ENCODE measurements around the gene LRGUK. TPM values are rescaled to one million over a fixed set of nuclear protein-coding genes. Genes with fewer than 3 reads are reported as not detected.

LRGUK gene
- total RNA-seq, 2 experiments from 2014 or later = 0.09 TPM; not detected in 1

DNA sequence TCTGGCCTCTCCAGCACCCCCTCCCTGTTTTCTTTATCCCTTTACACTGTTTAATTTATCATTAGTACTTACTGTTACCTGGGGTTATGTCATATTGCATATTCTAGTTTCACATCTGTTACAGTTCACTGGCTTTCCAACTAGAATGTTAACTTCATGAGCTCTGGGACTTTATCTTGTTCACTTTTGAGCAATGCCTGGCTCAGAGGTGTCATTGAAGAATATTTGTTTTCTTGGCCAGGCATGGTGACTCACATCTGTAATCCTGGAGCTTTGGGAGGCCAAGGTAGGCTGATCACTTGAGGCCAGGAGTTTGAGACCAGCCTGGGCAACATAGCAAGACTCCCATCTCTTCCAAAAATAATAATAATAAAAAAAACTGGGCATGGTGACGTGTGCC, 40.7 kb downstream of the LRGUK start:
- no peaks in the 10 kb centered on the region for H3K4me1 Mint-ChIP-seq (ENCODE audit: low read depth)
- H3K27me3 Mint-ChIP-seq = no peaks in the 10 kb centered on the region
- POLR2A ChIA-PET = no interaction called here
- H3K27ac Mint-ChIP-seq = no peak overlapping the region
- intact Hi-C loops (cut with micrococcal nuclease) = no loop called here
- TF ChIP-seq, protein P1, sequence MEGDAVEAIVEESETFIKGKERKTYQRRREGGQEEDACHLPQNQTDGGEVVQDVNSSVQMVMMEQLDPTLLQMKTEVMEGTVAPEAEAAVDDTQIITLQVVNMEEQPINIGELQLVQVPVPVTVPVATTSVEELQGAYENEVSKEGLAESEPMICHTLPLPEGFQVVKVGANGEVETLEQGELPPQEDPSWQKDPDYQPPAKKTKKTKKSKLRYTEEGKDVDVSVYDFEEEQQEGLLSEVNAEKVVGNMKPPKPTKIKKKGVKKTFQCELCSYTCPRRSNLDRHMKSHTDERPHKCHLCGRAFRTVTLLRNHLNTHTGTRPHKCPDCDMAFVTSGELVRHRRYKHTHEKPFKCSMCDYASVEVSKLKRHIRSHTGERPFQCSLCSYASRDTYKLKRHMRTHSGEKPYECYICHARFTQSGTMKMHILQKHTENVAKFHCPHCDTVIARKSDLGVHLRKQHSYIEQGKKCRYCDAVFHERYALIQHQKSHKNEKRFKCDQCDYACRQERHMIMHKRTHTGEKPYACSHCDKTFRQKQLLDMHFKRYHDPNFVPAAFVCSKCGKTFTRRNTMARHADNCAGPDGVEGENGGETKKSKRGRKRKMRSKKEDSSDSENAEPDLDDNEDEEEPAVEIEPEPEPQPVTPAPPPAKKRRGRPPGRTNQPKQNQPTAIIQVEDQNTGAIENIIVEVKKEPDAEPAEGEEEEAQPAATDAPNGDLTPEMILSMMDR (IDR thresholded peaks at IDR 0.05) = no peak
- ATAC-seq (no peak), DNase-seq (no peak)
- no peaks in the 10 kb centered on the region for H3K9me3 Mint-ChIP-seq
- CTCF ChIA-PET = no interaction called here
- H3K4me3 Mint-ChIP-seq = no peak overlapping the region
- H3K36me3 Mint-ChIP-seq (ENCODE audit: low read depth) = no peaks in the 10 kb centered on the region

DNA sequence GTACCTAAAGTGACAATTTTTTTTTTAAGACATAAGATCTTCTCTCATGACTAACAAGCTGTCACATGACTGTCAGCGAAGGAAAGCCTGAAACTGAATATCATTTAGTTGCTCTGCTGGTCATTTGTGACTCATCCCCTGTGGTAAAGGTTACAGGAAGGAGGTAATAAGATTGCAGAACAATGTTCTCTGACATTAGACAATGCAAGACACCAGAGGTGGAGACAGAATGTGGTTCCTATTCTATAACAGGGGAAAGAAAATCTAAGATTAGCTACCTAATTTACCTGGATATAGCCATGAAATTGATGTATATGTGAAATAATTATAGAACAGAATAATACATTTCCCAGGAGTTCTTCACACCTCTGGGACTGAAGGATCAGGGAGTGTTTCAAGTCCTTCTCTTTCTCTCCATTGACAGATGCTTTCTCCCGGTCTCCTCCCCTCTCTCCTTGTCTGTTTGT, 47.7 kb downstream of the LRGUK start:
- POLR2A ChIA-PET = no interaction called here
- peak; percentile 25 for DNase-seq
- H3K9me3 Mint-ChIP-seq = no peaks in the 10 kb centered on the region
- intact Hi-C loops (cut with micrococcal nuclease) = no loop called here
- CTCF ChIA-PET = interaction anchor here (1.2 kb wide), 1 partner anchor 33 kb away, joined by 4 read pairs; no protein-coding TSS in a partner anchor
- H3K4me3 Mint-ChIP-seq = no peak overlapping the region
- H3K36me3 Mint-ChIP-seq (ENCODE audit: low read depth) = no peaks in the 10 kb centered on the region
- H3K4me1 Mint-ChIP-seq (ENCODE audit: low read depth) = peaks cover 10% of the 10 kb centered on the region
- TF ChIP-seq, protein P1 (IDR thresholded peaks at IDR 0.05) = no peak
- peaks cover 6% of the 10 kb centered on the region for H3K27me3 Mint-ChIP-seq
- peak; percentile 98 for ATAC-seq
- peak overlapping the region; percentile 42 for H3K27ac Mint-ChIP-seq

DNA sequence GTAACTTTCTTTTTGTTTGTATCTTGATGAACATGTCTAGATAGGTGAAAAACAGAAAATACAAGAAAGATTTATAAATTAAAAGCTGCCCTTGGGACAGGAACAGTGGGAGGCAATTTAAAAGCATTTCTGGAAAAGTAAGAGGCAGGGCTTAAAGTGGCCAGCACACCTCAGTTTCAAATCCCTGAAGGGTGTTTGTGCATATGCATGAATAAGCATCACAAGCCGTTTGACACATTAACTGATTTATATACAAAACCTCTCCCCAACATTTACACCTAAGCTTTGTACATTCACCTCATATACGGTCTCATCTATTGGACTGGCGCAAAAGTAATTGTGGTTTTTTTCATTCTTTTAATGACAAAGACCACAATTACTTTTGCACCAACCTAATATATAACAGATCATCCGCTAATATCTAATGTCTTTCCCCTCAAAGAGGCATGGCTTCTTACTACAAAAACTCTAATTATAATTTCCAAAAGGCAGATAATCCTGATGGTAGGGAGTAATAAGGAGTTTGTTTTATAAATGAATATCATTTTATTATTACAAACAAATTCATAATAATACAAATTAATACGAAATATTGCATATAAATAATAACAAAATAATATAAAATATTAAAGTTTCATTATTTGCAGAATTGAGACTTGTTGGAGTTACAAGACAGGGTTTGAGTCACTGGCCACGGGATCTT, 48.3 kb downstream of the LRGUK start:
- TF ChIP-seq, protein P1 (IDR thresholded peaks at IDR 0.05) = no peak
- ChIA-PET CTCF (interaction anchor here (1.2 kb wide), 1 partner anchor 34 kb away, joined by 4 read pairs; no protein-coding TSS in a partner anchor), POLR2A (no interaction called here)
- Mint-ChIP-seq H3K4me3 (no peak overlapping the region), H3K9me3 (no peaks in the 10 kb centered on the region), H3K36me3 (ENCODE audit: low read depth) (no peaks in the 10 kb centered on the region), H3K27me3 (peaks cover 6% of the 10 kb centered on the region), H3K4me1 (ENCODE audit: low read depth) (peaks cover 10% of the 10 kb centered on the region), H3K27ac (peak overlapping the region; percentile 42)
- intact Hi-C loops (cut with micrococcal nuclease) = no loop called here
- DNase-seq = no peak
- no peak for ATAC-seq

DNA sequence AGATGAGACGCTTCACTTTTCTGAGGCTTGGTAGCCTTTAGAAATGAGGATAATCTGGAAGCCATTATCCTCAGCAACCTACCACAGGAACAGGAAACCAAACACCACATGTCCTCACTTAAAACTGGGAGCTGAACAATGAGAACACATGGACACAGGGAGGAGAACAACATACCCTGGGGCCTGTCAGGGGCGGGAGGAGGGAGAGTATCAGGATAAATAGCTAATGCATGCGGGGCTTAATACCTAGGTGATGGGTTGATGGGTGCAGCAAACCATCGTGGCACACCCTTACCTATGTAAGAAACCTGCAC, 48.9 kb downstream of the LRGUK start:
- no peak for ATAC-seq
- Mint-ChIP-seq H3K36me3 (ENCODE audit: low read depth) (no peaks in the 10 kb centered on the region), H3K27ac (no peak overlapping the region), H3K4me3 (no peak overlapping the region), H3K4me1 (ENCODE audit: low read depth) (peaks cover 10% of the 10 kb centered on the region), H3K9me3 (no peaks in the 10 kb centered on the region), H3K27me3 (peaks cover 6% of the 10 kb centered on the region)
- POLR2A ChIA-PET = no interaction called here
- DNase-seq = no peak
- CTCF ChIA-PET = no interaction called here
- TF ChIP-seq, protein P1 (IDR thresholded peaks at IDR 0.05) = no peak
- intact Hi-C loops (cut with micrococcal nuclease) = no loop called here

DNA sequence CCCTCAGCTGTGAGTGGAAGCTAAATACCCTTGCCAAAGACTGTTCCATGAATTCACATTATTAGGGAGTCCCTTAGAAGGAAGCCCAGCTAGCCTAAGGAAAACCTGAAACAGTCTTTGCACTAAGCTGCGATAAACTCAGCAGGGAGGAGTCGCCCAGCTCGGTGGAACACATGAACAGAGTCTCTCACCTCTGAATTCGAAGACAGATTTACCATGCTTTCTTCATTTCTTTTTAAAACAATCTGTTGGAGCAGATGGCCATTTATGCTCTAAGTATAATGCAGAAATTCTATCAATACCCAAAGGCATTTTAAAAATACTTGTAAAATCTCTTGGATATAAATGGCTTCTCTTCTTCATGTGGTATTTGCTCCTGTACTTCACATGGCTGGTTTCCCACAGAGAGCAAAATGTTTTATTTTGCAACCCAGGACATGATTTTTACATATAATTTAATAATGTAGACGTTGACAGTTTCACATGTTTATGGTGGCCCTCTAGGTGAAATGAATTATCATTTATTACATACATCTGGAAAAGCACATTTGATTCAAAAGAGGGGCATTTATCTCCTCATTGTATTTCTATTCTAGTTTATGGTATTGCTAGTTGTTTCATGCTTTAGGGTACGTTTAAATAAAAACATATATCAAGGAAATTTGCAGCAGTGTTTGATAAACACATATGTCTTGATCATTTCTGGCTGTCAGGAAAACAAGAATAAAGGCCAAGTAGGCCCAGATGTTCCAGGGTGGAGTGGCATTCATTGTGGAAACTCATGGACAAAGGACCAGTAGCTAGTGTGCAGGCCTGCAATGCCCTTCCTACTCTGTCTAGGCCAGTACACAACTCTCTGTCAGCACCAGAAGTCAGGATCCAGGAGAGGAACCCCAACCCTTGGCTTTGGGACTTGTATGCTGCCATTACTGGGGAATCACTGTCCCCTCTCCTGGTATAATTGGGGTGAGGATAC, 52.2 kb downstream of the LRGUK start:
- no peak overlapping the region for H3K4me3 Mint-ChIP-seq
- ChIA-PET POLR2A (no interaction called here), CTCF (no interaction called here)
- DNase-seq (no peak), ATAC-seq (no peak)
- H3K4me1 Mint-ChIP-seq (ENCODE audit: low read depth) = peaks cover 10% of the 10 kb centered on the region
- intact Hi-C loops (cut with micrococcal nuclease) = no loop called here
- peaks cover 3% of the 10 kb centered on the region for H3K27me3 Mint-ChIP-seq
- no peaks in the 10 kb centered on the region for H3K36me3 Mint-ChIP-seq (ENCODE audit: low read depth)
- H3K27ac Mint-ChIP-seq = no peak overlapping the region
- TF ChIP-seq, protein P1 (IDR thresholded peaks at IDR 0.05) = no peak
- H3K9me3 Mint-ChIP-seq = no peaks in the 10 kb centered on the region
